GM12874 (cell line): ENCODE data around the gene OR9Q1.
"Not testable (repeated sequence)": the region's sequence is repeated elsewhere in the genome, so short reads cannot be mapped to it uniquely, and the experiment has no call there.

Experiments
- CTCF ChIP-seq: IDR thresholded peaks from 2 replicates; pipeline ENCODE4 v1.5.1; 2011; ENCODE audit warnings: low read depth, mild to moderate bottlenecking, control low read depth, low read length, moderate library complexity; ENCODE audit not compliant: insufficient read depth

Gene OR9Q1

GRCh38 chr11:58212420-58212819 lies 188.7 kb downstream of the OR9Q1 start, which contains the start of gene OR1S1:
OR1S1 (plus strand) TSS chr11:58212720.
- not testable (repeated sequence) for TF ChIP-seq CTCF

GRCh38 chr11:58216476-58216875 lies 192.8 kb downstream of the OR9Q1 start:
- TF ChIP-seq CTCF, result no peak

GRCh38 chr11:58222721-58223120 lies 199.0 kb downstream of the OR9Q1 start:
- TF ChIP-seq CTCF, result no peak

- TF ChIP-seq CTCF, result no peak
Measured at GRCh38 chr11:58227956-58228615, 204.4 kb downstream of the OR9Q1 start.
